ENCODE results near the gene HLA-DRB5.

GRCh38 chr6:32568561-32568960 is 38.5 kb upstream of the HLA-DRB5 start:
- TF ChIP-seq POLR2A (IDR thresholded peaks at IDR 0.05; ENCODE audit: low read depth, low read length) (no peak), CTCF (conservative IDR thresholded peaks at IDR 0.05; ENCODE audit: low read depth, low read length) (no peak), USF2 (IDR thresholded peaks at IDR 0.05; ENCODE audit: low read depth, low read length) (no peak)

Measured in IMR-90 (cell line).